ENCODE data around the gene GULP1. TPM values are rescaled to one million over a fixed set of nuclear protein-coding genes. Genes with fewer than 3 reads are reported as not detected.

Gene GULP1
- total and polyA plus RNA-seq, 3 donors from 2014 or later, result 76.2 to 90.3 (median 78.5) TPM

DNA sequence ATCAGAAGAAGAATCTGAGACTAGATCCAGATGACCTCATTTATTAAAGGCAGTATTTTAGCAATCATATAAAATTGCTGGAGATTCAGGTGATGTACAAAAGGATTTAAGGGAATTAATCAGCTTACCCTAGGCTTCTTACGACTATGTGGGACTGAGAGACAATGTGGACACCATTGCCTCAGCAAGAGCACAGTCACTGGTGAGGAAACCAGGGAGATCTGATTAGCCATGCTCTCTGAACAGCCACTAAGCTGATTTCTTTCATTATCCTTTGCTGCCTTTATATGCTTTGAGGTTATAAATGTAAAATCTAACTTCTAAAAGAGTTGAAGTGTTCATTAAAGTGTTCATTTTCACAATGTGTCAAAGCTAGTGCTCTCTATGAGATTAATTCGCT is 22.7 kb upstream of the GULP1 start:
- H3K27me3 ChIP-seq, result no peaks in the 10 kb centered on the region
- intact Hi-C loops (cut with DNase I; ENCODE audit: low total_unique reads), result no loop called here
- H3K36me3 ChIP-seq (ENCODE audit: low read depth, missing control alignments), result no peaks in the 10 kb centered on the region
- WGBS, 2 donors, result 88 to 89% methylated on average over 2 of the region's 2 CpGs
- H3K27ac ChIP-seq, result no peak overlapping the region
- DNase-seq, result no peak
- TF ChIP-seq, protein P1, sequence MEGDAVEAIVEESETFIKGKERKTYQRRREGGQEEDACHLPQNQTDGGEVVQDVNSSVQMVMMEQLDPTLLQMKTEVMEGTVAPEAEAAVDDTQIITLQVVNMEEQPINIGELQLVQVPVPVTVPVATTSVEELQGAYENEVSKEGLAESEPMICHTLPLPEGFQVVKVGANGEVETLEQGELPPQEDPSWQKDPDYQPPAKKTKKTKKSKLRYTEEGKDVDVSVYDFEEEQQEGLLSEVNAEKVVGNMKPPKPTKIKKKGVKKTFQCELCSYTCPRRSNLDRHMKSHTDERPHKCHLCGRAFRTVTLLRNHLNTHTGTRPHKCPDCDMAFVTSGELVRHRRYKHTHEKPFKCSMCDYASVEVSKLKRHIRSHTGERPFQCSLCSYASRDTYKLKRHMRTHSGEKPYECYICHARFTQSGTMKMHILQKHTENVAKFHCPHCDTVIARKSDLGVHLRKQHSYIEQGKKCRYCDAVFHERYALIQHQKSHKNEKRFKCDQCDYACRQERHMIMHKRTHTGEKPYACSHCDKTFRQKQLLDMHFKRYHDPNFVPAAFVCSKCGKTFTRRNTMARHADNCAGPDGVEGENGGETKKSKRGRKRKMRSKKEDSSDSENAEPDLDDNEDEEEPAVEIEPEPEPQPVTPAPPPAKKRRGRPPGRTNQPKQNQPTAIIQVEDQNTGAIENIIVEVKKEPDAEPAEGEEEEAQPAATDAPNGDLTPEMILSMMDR (IDR thresholded peaks at IDR 0.05), result no peak
- TF ChIP-seq POLR2A (IDR thresholded peaks at IDR 0.05), result no peak
- no peak overlapping the region for H3K4me3 ChIP-seq
- no peaks in the 10 kb centered on the region for H3K9me3 ChIP-seq
- H3K4me1 ChIP-seq, result no peaks in the 10 kb centered on the region

GRCh38 chr2:188272121-188272520 is 19.6 kb upstream of the GULP1 start:
- Histone ChIP-seq H3K27me3 (no peaks in the 10 kb centered on the region), H3K27ac (no peak overlapping the region), H3K9me3 (no peaks in the 10 kb centered on the region), H3K36me3 (ENCODE audit: low read depth, missing control alignments) (no peaks in the 10 kb centered on the region), H3K4me3 (no peak overlapping the region), H3K4me1 (no peaks in the 10 kb centered on the region)
- 89 to 94% methylated on average over 2 of the region's 2 CpGs for WGBS, 2 donors
- intact Hi-C loops (cut with DNase I; ENCODE audit: low total_unique reads), result no loop called here
- TF ChIP-seq, protein P1 (IDR thresholded peaks at IDR 0.05), result no peak
- no peak for DNase-seq

DNA sequence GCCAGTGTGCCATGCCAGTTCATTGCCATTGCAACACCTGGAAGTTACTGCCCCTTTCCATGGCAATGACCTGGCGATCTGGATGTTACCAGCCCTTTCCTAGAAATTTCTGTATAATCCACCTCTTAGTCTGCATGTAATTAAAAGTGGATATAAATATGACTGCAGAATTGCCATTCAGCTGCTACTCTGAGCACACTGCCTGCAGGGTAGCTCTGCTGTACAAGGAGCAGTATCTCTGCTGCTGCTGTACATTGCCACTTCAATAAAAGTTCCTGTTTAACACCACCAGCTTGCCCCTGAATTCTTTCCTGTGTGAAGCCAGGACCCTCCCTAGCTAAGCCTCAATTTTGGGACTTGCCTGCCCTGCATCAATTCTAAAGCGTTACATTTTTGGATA is 17.4 kb upstream of the GULP1 start:
- H3K27me3 ChIP-seq, result no peaks in the 10 kb centered on the region
- DNase-seq, result no peak
- TF ChIP-seq, protein P1 (IDR thresholded peaks at IDR 0.05), result no peak
- no peak for TF ChIP-seq POLR2A (IDR thresholded peaks at IDR 0.05)

GRCh38 chr2:188276255-188276654 is 15.4 kb upstream of the GULP1 start:
- Histone ChIP-seq H3K4me1 (no peaks in the 10 kb centered on the region), H3K27me3 (no peaks in the 10 kb centered on the region), H3K27ac (no peak overlapping the region), H3K36me3 (ENCODE audit: low read depth, missing control alignments) (no peaks in the 10 kb centered on the region), H3K9me3 (no peaks in the 10 kb centered on the region), H3K4me3 (no peak overlapping the region)
- TF ChIP-seq POLR2A (IDR thresholded peaks at IDR 0.05), result no peak
- TF ChIP-seq, protein P1 (IDR thresholded peaks at IDR 0.05), result no peak
- DNase-seq, result no peak
- intact Hi-C loops (cut with DNase I; ENCODE audit: low total_unique reads), result no loop called here
- 89 to 91% methylated on average over 10 of the region's 10 CpGs for WGBS, 2 donors

More for the DNA sequence above, 17.4 kb upstream of the GULP1 start:
- no peak overlapping the region for H3K4me3 ChIP-seq
- H3K27ac ChIP-seq, result no peak overlapping the region
- no peaks in the 10 kb centered on the region for H3K4me1 ChIP-seq
- intact Hi-C loops (cut with DNase I; ENCODE audit: low total_unique reads), result no loop called here
- no peaks in the 10 kb centered on the region for H3K36me3 ChIP-seq (ENCODE audit: low read depth, missing control alignments)
- WGBS, 2 donors, result 89 to 96% methylated on average over 2 of the region's 2 CpGs
- H3K9me3 ChIP-seq, result no peaks in the 10 kb centered on the region

- no peaks in the 10 kb centered on the region for H3K9me3 ChIP-seq
- H3K4me3 ChIP-seq, result no peak overlapping the region
- no peaks in the 10 kb centered on the region for H3K27me3 ChIP-seq
- TF ChIP-seq, protein P1 (IDR thresholded peaks at IDR 0.05), result no peak
- no peak for TF ChIP-seq POLR2A (IDR thresholded peaks at IDR 0.05)
- intact Hi-C loops (cut with DNase I; ENCODE audit: low total_unique reads), result no loop called here
- H3K27ac ChIP-seq, result no peak overlapping the region
- 91% methylated on average over 5 of the region's 5 CpGs for WGBS, 2 donors
- no peaks in the 10 kb centered on the region for H3K4me1 ChIP-seq
- no peak for DNase-seq
- no peaks in the 10 kb centered on the region for H3K36me3 ChIP-seq (ENCODE audit: low read depth, missing control alignments)
Observed at GRCh38 chr2:188277786-188278185, 13.9 kb upstream of the GULP1 start.

All from testis (tissue), 3 donors.